GM12878 (cell line): ENCODE measurements around the gene PCDHGA8. TPM values are rescaled to one million over a fixed set of nuclear protein-coding genes. Genes with fewer than 3 reads are reported as not detected.

Experiments
- ATAC-seq: fragments of 200-7000 bp; cut with Tn5 transposase; 3 replicates; pipeline ENCODE4 v1.9.1; 2020; ENCODE audit warnings: mild to moderate bottlenecking, moderate library complexity
- BruUV-seq: library from RNA; stranded (reverse); fragments of 400-500 nt; replicated peaks from 2 replicates; lab custom pipeline; 2021; lab: Mats Ljungman, UMichigan
- CTCF ChIA-PET: fragments of 300-600 bp; sonication (Branson Sonifier 250); formaldehyde crosslinking; extraction: SDS; loops from one replicate; lab custom pipeline; 2021; ENCODE audit warnings: inconsistent platforms; lab: Yijun Ruan, JAX
- POLR2A ChIA-PET: fragments of 350-600 bp; formaldehyde crosslinking; extraction: SDS; loops from one replicate; lab custom pipeline; 2021; ENCODE audit warnings: inconsistent platforms; lab: Charles Lee
- RAD21 ChIA-PET: fragments of 300-600 bp; sonication (Branson Sonifier 250); formaldehyde crosslinking; loops from one replicate; lab custom pipeline; 2023; ENCODE audit warnings: antibody characterized with exemption; ENCODE audit not compliant: unreplicated experiment; lab: Charles Lee
- SMC1A ChIA-PET: fragments of 300-600 bp; sonication (Branson Sonifier 250); formaldehyde crosslinking; loops from one replicate; lab custom pipeline; 2023; ENCODE audit not compliant: unreplicated experiment, uncharacterized antibody; lab: Charles Lee
- DNase-seq: peaks from one replicate; pipeline ENCODE4 v3.0.0-alpha.2; 2011; ENCODE audit warnings: low read depth, low spot score
- FAIRE-seq: peaks from 3 replicates; lab custom pipeline; 2011; peaks lifted over from hg19 to GRCh38; lab: Jason Lieb, UNC
- H2AFZ ChIP-seq: 2 replicates; pipeline ENCODE4 v1.6.0; 2011; ENCODE audit warnings: low read depth, low read length, control low read depth; ENCODE audit not compliant: control insufficient read depth
- H3K27ac ChIP-seq: 2 replicates; pipeline ENCODE4 v1.5.1; 2011; ENCODE audit warnings: control low read depth; ENCODE audit not compliant: control insufficient read depth, insufficient read depth
- H3K27me3 ChIP-seq, 2 experiments: replicated peaks in 1 of 2; 2 replicates each; pipeline versions ENCODE4 v1.6.0 to v1.6.1; 2011; ENCODE audit warnings: low read length in 1 of 2; ENCODE audit not compliant: control insufficient read depth in 2 of 2, insufficient read depth in 2 of 2
- H3K36me3 ChIP-seq, 2 experiments: 2 replicates each; pipeline ENCODE4 v1.5.1; 2011; ENCODE audit warnings: low read length in 1 of 2; ENCODE audit not compliant: control insufficient read depth in 2 of 2, insufficient read depth in 2 of 2
- H3K4me1 ChIP-seq: 2 replicates; pipeline ENCODE4 v1.6.1; 2011; ENCODE audit warnings: mild to moderate bottlenecking, low read length, moderate library complexity, mixed read lengths; ENCODE audit not compliant: control insufficient read depth, insufficient read depth
- H3K4me2 ChIP-seq: 2 replicates; pipeline ENCODE4 v1.6.0; 2011; ENCODE audit warnings: control low read depth; ENCODE audit not compliant: control insufficient read depth, insufficient read depth
- H3K4me3 ChIP-seq: fragments of 200-600 bp; sonication (generic); 2 replicates; pipeline ENCODE4 v1.5.1; 2016
- H3K79me2 ChIP-seq: 2 replicates; pipeline ENCODE4 v1.6.0; 2011; ENCODE audit warnings: low read length; ENCODE audit not compliant: control insufficient read depth, insufficient read depth
- H3K9ac ChIP-seq: 2 replicates; pipeline ENCODE4 v1.8.0; 2011; ENCODE audit warnings: low read length, control low read depth, mixed read lengths; ENCODE audit not compliant: control insufficient read depth, insufficient read depth
- H3K9me3 ChIP-seq: replicated peaks from 3 replicates; pipeline ENCODE4 v1.5.1; 2011; ENCODE audit warnings: mild to moderate bottlenecking, low read length; ENCODE audit not compliant: control insufficient read depth, insufficient read depth
- H4K20me1 ChIP-seq: 2 replicates; pipeline ENCODE4 v1.6.0; 2011; ENCODE audit not compliant: control insufficient read depth, insufficient read depth
- BCLAF1 ChIP-seq: fragments of 450-650 bp; IDR thresholded peaks from 2 replicates; pipeline ENCODE4 v1.6.1; 2017; ENCODE audit warnings: antibody characterized with exemption, mild to moderate bottlenecking, moderate library complexity
- CHD1 ChIP-seq: IDR thresholded peaks from 2 replicates; pipeline ENCODE4 v1.6.1; 2012; ENCODE audit warnings: low read depth, low read length, improper control_type of control experiment
- GATAD2B ChIP-seq: fragments of 450-650 bp; conservative IDR thresholded peaks from 2 replicates; pipeline ENCODE4 v1.6.1; 2017; ENCODE audit warnings: low read depth, mild to moderate bottlenecking, moderate library complexity
- IKZF1 ChIP-seq: fragments of 450-650 bp; conservative IDR thresholded peaks from 2 replicates; pipeline ENCODE4 v1.6.1; 2017; ENCODE audit warnings: antibody characterized with exemption, mild to moderate bottlenecking
- IRF5 ChIP-seq: fragments of 450-650 bp; IDR thresholded peaks from 2 replicates; pipeline ENCODE4 v1.6.1; 2017; ENCODE audit warnings: borderline replicate concordance
- KLF5 ChIP-seq: fragments of 450-650 bp; IDR thresholded peaks from 2 replicates; pipeline ENCODE4 v1.6.1; 2014; ENCODE audit warnings: mild to moderate bottlenecking; ENCODE audit not compliant: partially characterized antibody
- PAX8 ChIP-seq: fragments of 450-650 bp; IDR thresholded peaks from 2 replicates; pipeline ENCODE4 v1.6.1; 2017; ENCODE audit warnings: mild to moderate bottlenecking, moderate library complexity
- RCOR1 ChIP-seq: conservative IDR thresholded peaks from 2 replicates; pipeline ENCODE4 v1.6.1; 2012; ENCODE audit warnings: low read depth, low read length, improper control_type of control experiment
- SKIL ChIP-seq: fragments of 450-650 bp; IDR thresholded peaks from 2 replicates; pipeline ENCODE4 v1.6.1; 2017; ENCODE audit warnings: mild to moderate bottlenecking, low read depth, inconsistent platforms; ENCODE audit not compliant: poor library complexity, severe bottlenecking
- YBX1 ChIP-seq: fragments of 450-650 bp; IDR thresholded peaks from 2 replicates; pipeline ENCODE4 v1.6.1; 2016; ENCODE audit warnings: antibody characterized with exemption
- ZBTB33 ChIP-seq: fragments of 450-650 bp; IDR thresholded peaks from 2 replicates; pipeline ENCODE4 v1.6.1; 2017; ENCODE audit warnings: mild to moderate bottlenecking
- ZNF687 ChIP-seq: fragments of 450-650 bp; IDR thresholded peaks from 2 replicates; pipeline ENCODE4 v1.6.1; 2017; ENCODE audit warnings: mild to moderate bottlenecking, moderate library complexity
- WGBS: methylation state at CpG from one replicate; pipeline ENCODE4 v1.1.6; 2016; ENCODE audit warnings: low lambda C conversion rate; ENCODE audit not compliant: insufficient replicate concordance, insufficient coverage; ENCODE audit errors: missing lambda C conversion rate; 5-methylcytosine and 5-hydroxymethylcytosine counted together
- in situ Hi-C: fragments of 300-500 bp; cut with MboI; formaldehyde crosslinking; loops from 9 replicates; pipeline ENCODE4 v1.14.3; 2018; ENCODE audit warnings: mixed read lengths
- intact Hi-C: fragments of 100-400 bp; cut with micrococcal nuclease; formaldehyde crosslinking; loops from one replicate; pipeline ENCODE4 v1.14.2; 2022; ENCODE audit not compliant: unreplicated experiment
- polyA plus RNA-seq, 11 experiments: library from polyadenylated mRNA; depleted of rRNA in 4 of 11; unstranded in 6 of 11; stranded (reverse) in 5 of 11; fragments of >200 nt; fragmentation: Nextera tagmentation in 4 of 11; fragmentation: Illumina TruSeq in 1 of 11; extraction: Ambion mirVana in 4 of 11; extraction: Trizol in 1 of 11; gene quantifications; 1 replicate in 1 of 11; 2 replicates in 10 of 11; pipeline versions ENCODE4 v1.2.1 to v1.2.3, GENCODE V29; 2011 to 2016; ENCODE audit warnings: inconsistent platforms in 2 of 11, missing spikeins in 2 of 11, low read depth in 1 of 11
- total RNA-seq, 4 experiments: library from RNA; depleted of rRNA in 3 of 4; stranded (reverse); fragments of >200 nt in 3 of 4; fragmentation: Illumina TruSeq in 1 of 4; extraction: Trizol in 1 of 4; gene quantifications; 2 replicates each; pipeline versions ENCODE4 v1.2.1 to v1.2.3, GENCODE V29; 2013 to 2021

The PCDHGA8 gene
- total and polyA plus RNA-seq, 10 of the 15 experiments (the other 5 are each of a cell fraction or from before 2014, with no cell fraction given) = 0.01 to 0.04 TPM; not detected in 8

GRCh38 chr5:141356950-141357349 is 35.5 kb upstream of the PCDHGA8 start:
- Histone ChIP-seq H3K4me1 (no peaks in the 10 kb centered on the region), H3K79me2 (no peaks in the 10 kb centered on the region), H3K4me2 (no peak overlapping the region), H3K4me3 (no peak overlapping the region), H3K9ac (no peak overlapping the region), H3K27me3 (no peaks in the 10 kb centered on the region), H3K27ac (no peak overlapping the region), H4K20me1 (no peaks in the 10 kb centered on the region), H3K36me3 (no peaks in the 10 kb centered on the region), H2AFZ (no peak overlapping the region), H3K9me3 (peaks cover 4% of the 10 kb centered on the region; the same call in 2 of the 3 replicates)
- ChIA-PET SMC1A (no interaction called here), POLR2A (no interaction called here), CTCF (interaction anchor here (1.4 kb wide), 1 partner anchor 13 kb away, joined by 3 read pairs; the partner anchor contains the start of gene PCDHGB3), RAD21 (no interaction called here)
- WGBS = 57% methylated on average over 19 of the region's 19 CpGs
- no peak for FAIRE-seq
- DNase-seq = no peak
- no peak for ATAC-seq
- BruUV-seq = no TSS peak
- in situ Hi-C loops (no loop called here), intact Hi-C loops (no loop called here)
- no peak for TF ChIP-seq IRF5
- no peak for TF ChIP-seq GATAD2B
- no peak for TF ChIP-seq CHD1
- TF ChIP-seq BCLAF1 = no peak
- TF ChIP-seq YBX1 = no peak
- no peak for TF ChIP-seq PAX8
- no peak for TF ChIP-seq SKIL
- TF ChIP-seq IKZF1 = no peak
- no peak for TF ChIP-seq RCOR1
- TF ChIP-seq KLF5 = no peak
- TF ChIP-seq ZBTB33 = no peak
- no peak for TF ChIP-seq ZNF687
